Osteoblast (primary cell): ENCODE data around the gene BMX. TPM values are rescaled to one million over a fixed set of nuclear protein-coding genes. Genes with fewer than 3 reads are reported as not detected.

Experiments used
- DNase-seq: peaks from one replicate; pipeline ENCODE4 v3.0.0; 2011; ENCODE audit warnings: low spot score, mixed read lengths; ENCODE audit not compliant: insufficient read length; ENCODE audit errors: missing footprints
- H2AFZ ChIP-seq: 2 replicates; pipeline ENCODE4 v1.6.0; 2011; ENCODE audit warnings: mild to moderate bottlenecking, low read length
- H3K27ac ChIP-seq: 2 replicates; pipeline ENCODE4 v1.5.1; 2011; ENCODE audit warnings: mild to moderate bottlenecking, low read depth, low read length, moderate library complexity
- H3K27me3 ChIP-seq: 2 replicates; pipeline ENCODE4 v1.6.0; 2012; ENCODE audit warnings: mild to moderate bottlenecking, control low read depth, inconsistent platforms, low read length, moderate library complexity; ENCODE audit not compliant: insufficient read depth
- H3K36me3 ChIP-seq: 2 replicates; pipeline ENCODE4 v1.5.1; 2011; ENCODE audit warnings: mild to moderate bottlenecking, low read length, control low read depth, moderate library complexity; ENCODE audit not compliant: insufficient read depth
- H3K4me1 ChIP-seq: 2 replicates; pipeline ENCODE4 v1.5.1; 2011; ENCODE audit warnings: mild to moderate bottlenecking, low read length, control low read depth, moderate library complexity; ENCODE audit not compliant: insufficient read depth
- H3K4me2 ChIP-seq: 2 replicates; pipeline ENCODE4 v1.6.0; 2011; ENCODE audit warnings: mild to moderate bottlenecking, low read length; ENCODE audit not compliant: insufficient read depth
- H3K4me3 ChIP-seq: fragments of 200-600 bp; sonication (generic); 3 replicates; pipeline ENCODE4 v1.5.1; 2012; ENCODE audit warnings: mild to moderate bottlenecking, low read length, inconsistent platforms; ENCODE audit not compliant: insufficient read depth
- H3K79me2 ChIP-seq: 2 replicates; pipeline ENCODE4 v1.6.0; 2012; ENCODE audit warnings: mild to moderate bottlenecking, low read length, control low read depth, inconsistent platforms; ENCODE audit not compliant: insufficient read depth
- H3K9me3 ChIP-seq: 2 replicates; pipeline ENCODE4 v1.5.1; 2011; ENCODE audit warnings: low read depth, low read length, control low read depth
- H4K20me1 ChIP-seq: 2 replicates; pipeline ENCODE4 v1.6.0; 2012; ENCODE audit warnings: mild to moderate bottlenecking, low read length, control low read depth; ENCODE audit not compliant: insufficient read depth
- CTCF ChIP-seq: IDR thresholded peaks from 2 replicates; pipeline ENCODE4 v1.5.1; 2011; ENCODE audit warnings: mild to moderate bottlenecking, low read depth, low read length, moderate library complexity; ENCODE audit errors: extremely low read depth
- total RNA-seq: library from RNA; depleted of rRNA; stranded (reverse); fragments of >200 nt; gene quantifications from 2 replicates; pipeline ENCODE4 v1.2.3, GENCODE V29; 2012

The BMX gene
- total RNA-seq, 1 donor, result not detected

DNA sequence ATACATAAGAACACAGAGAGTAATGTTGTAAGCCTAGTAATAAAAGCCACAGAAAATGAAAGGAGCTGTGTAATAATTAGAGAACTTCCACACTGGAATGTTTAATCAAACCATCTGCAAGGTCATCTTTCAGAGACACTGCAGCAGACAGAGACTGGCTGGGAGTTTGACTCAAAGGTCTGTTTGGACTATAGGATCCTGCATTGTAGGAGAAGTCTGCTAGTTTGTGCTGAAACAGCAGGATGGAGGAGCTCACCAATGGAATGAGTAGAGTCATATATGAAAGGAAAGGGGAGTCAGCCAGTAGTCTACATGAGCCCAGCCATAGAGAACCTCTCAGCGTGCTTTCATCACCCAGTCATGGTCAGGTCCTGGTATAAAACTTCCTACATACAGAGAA is 104.6 kb downstream of the BMX start:
- Histone ChIP-seq H3K27me3 (no peaks in the 10 kb centered on the region), H4K20me1 (no peaks in the 10 kb centered on the region), H3K4me1 (no peaks in the 10 kb centered on the region), H2AFZ (no peak overlapping the region), H3K4me2 (no peak overlapping the region), H3K9me3 (no peaks in the 10 kb centered on the region), H3K36me3 (no peaks in the 10 kb centered on the region), H3K79me2 (no peaks in the 10 kb centered on the region), H3K27ac (no peak overlapping the region), H3K4me3 (no peak overlapping the region)
- DNase-seq, result no peak
- no peak for TF ChIP-seq CTCF

Other genes starting within 250 kb of the BMX start
- not detected in 2 replicates for gene ASB9, start 230.7 kb upstream of the BMX start, total RNA-seq
- gene ASB11, start 185.2 kb upstream of the BMX start, total RNA-seq, result not detected in 2 replicates
- 8.5 and 8.7 TPM in 2 replicates for gene PIGA, start 165.3 kb upstream of the BMX start, total RNA-seq
- under 0.01 and 0.36 TPM in 2 replicates for gene VEGFD, start 116.4 kb upstream of the BMX start, total RNA-seq
- gene PIR, start 7.5 kb upstream of the BMX start, total RNA-seq, result 15.9 and 16.5 TPM in 2 replicates
- under 0.01 TPM in 1 of 2 replicates, not detected in the other for gene ACE2, start 100.2 kb downstream of the BMX start, total RNA-seq
- 0.29 and 0.36 TPM in 2 replicates for gene CLTRN, start 164.0 kb downstream of the BMX start, total RNA-seq
- 6.9 and 10.0 TPM in 2 replicates for gene CA5B, start 237.5 kb downstream of the BMX start, total RNA-seq